Panc1 (cell line): ENCODE data around the gene SGPP2.

Experiments
- POLR2AphosphoS5 ChIP-seq: IDR thresholded peaks from 2 replicates; pipeline ENCODE4 v1.6.1; 2012; ENCODE audit warnings: mild to moderate bottlenecking, low read depth, low read length, moderate library complexity
- SIN3A ChIP-seq: IDR thresholded peaks from 2 replicates; pipeline ENCODE4 v1.6.1; 2012; ENCODE audit warnings: low read depth, mild to moderate bottlenecking, low read length, moderate library complexity, borderline replicate concordance; ENCODE audit not compliant: insufficient read depth
- TCF7L2 ChIP-seq: IDR thresholded peaks from 2 replicates; pipeline ENCODE4 v1.6.1; 2011; ENCODE audit warnings: mild to moderate bottlenecking, low read depth, low read length, inconsistent platforms
- TF ChIP-seq, protein P1 (sequence below): fragments of 450-650 bp; IDR thresholded peaks from 2 replicates; pipeline ENCODE4 v1.5.1; 2017; ENCODE audit warnings: mild to moderate bottlenecking
- TF ChIP-seq, protein P2 (sequence below), 2 experiments: IDR thresholded peaks; 2 replicates each; pipeline ENCODE4 v1.6.1; 2011 to 2012; ENCODE audit warnings: low read depth in 2 of 2, control low read depth in 1 of 2, low read length in 1 of 2, mild to moderate bottlenecking in 1 of 2, moderate library complexity in 1 of 2; ENCODE audit not compliant: insufficient read depth in 1 of 2

DNA sequence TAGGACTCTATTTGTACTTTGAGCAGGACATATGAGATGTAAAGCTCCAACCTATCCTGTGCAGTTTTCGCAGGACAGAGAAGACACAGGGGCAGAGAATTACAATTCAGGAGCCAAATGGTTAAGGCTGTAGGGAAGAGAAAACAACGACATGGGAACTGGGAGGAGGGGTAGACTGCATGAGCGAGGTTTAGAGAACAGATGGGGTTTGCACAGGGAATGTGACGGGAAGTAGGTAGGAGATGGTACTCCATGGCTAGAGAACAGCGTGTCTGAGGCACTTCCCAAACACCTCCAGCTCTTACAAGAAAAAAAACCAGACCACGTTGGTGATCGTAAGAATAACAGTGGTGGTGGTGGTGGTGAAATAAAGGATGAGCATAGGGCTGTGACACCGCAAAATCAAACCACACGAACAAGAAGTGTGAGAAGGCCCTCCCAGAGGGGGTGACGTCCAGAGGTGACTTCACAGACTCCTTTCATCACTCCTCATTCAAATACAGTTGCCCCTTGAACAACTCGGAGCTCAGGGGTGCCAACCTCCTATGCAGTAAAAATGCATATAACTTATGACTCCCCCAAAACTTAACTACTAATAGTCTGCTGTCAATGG, 138.9 kb downstream of the SGPP2 start:
- TF ChIP-seq, protein P1, sequence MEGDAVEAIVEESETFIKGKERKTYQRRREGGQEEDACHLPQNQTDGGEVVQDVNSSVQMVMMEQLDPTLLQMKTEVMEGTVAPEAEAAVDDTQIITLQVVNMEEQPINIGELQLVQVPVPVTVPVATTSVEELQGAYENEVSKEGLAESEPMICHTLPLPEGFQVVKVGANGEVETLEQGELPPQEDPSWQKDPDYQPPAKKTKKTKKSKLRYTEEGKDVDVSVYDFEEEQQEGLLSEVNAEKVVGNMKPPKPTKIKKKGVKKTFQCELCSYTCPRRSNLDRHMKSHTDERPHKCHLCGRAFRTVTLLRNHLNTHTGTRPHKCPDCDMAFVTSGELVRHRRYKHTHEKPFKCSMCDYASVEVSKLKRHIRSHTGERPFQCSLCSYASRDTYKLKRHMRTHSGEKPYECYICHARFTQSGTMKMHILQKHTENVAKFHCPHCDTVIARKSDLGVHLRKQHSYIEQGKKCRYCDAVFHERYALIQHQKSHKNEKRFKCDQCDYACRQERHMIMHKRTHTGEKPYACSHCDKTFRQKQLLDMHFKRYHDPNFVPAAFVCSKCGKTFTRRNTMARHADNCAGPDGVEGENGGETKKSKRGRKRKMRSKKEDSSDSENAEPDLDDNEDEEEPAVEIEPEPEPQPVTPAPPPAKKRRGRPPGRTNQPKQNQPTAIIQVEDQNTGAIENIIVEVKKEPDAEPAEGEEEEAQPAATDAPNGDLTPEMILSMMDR, result no peak
- TF ChIP-seq, protein P2, sequence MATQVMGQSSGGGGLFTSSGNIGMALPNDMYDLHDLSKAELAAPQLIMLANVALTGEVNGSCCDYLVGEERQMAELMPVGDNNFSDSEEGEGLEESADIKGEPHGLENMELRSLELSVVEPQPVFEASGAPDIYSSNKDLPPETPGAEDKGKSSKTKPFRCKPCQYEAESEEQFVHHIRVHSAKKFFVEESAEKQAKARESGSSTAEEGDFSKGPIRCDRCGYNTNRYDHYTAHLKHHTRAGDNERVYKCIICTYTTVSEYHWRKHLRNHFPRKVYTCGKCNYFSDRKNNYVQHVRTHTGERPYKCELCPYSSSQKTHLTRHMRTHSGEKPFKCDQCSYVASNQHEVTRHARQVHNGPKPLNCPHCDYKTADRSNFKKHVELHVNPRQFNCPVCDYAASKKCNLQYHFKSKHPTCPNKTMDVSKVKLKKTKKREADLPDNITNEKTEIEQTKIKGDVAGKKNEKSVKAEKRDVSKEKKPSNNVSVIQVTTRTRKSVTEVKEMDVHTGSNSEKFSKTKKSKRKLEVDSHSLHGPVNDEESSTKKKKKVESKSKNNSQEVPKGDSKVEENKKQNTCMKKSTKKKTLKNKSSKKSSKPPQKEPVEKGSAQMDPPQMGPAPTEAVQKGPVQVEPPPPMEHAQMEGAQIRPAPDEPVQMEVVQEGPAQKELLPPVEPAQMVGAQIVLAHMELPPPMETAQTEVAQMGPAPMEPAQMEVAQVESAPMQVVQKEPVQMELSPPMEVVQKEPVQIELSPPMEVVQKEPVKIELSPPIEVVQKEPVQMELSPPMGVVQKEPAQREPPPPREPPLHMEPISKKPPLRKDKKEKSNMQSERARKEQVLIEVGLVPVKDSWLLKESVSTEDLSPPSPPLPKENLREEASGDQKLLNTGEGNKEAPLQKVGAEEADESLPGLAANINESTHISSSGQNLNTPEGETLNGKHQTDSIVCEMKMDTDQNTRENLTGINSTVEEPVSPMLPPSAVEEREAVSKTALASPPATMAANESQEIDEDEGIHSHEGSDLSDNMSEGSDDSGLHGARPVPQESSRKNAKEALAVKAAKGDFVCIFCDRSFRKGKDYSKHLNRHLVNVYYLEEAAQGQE (IDR thresholded peaks at IDR 0.05; ENCODE audit: insufficient read depth in 1 of 2, low read depth in 2 of 2, low read length in 1 of 2), result no peak
- TF ChIP-seq POLR2AphosphoS5 (no peak), SIN3A (no peak), TCF7L2 (no peak)
